GM12891 (cell line): ENCODE data around the gene PPP1R2.

Experiments
- POLR2A ChIP-seq: IDR thresholded peaks from 2 replicates; pipeline ENCODE4 v1.6.1; 2011; ENCODE audit warnings: low read depth, low read length, control low read depth
- POLR2AphosphoS5 ChIP-seq: IDR thresholded peaks from 2 replicates; pipeline ENCODE4 v1.6.1; 2011; ENCODE audit warnings: low read depth, low read length, control low read depth

- TF ChIP-seq POLR2AphosphoS5 (no peak), POLR2A (no peak)
Observed at GRCh38 chr3:195559723-195560409, 16.7 kb upstream of the PPP1R2 start.
